Activated CD4-positive, alpha-beta T cell treated with anti-CD3 and anti-CD28 coated beads, Interleukin-2, amount 10 ng/mL, durations not matched to agents 24 days and 14 days (primary cell): Measurements from ENCODE around the gene FUNDC2. TPM values are rescaled to one million over a fixed set of nuclear protein-coding genes. Genes with fewer than 3 reads are reported as not detected.

ENCODE experiments used
- total RNA-seq: library from RNA; stranded (reverse); gene quantifications from 2 replicates; pipeline ENCODE4 v1.2.3, GENCODE V29; 2022

Gene FUNDC2
- total RNA-seq, 1 donor from 2014 or later, result 74.9 TPM

Other genes with a start within 250 kb of the FUNDC2 start
- 22.4 and 25.6 TPM in 2 replicates for gene MPP1, start 221.4 kb upstream of the FUNDC2 start, total RNA-seq
- gene SMIM9, start 192.2 kb upstream of the FUNDC2 start, total RNA-seq, result not detected in 2 replicates
- gene F8A1, start 140.5 kb upstream of the FUNDC2 start, total RNA-seq, result 23.2 and 25.0 TPM in 2 replicates
- gene F8, start 4.1 kb upstream of the FUNDC2 start, total RNA-seq, result 3.0 and 3.7 TPM in 2 replicates
- gene CMC4, start 44.3 kb downstream of the FUNDC2 start, total RNA-seq, result 2.5 and 3.6 TPM in 2 replicates
- gene MTCP1, start 44.3 kb downstream of the FUNDC2 start, total RNA-seq, result 9.8 and 11.4 TPM in 2 replicates
- 28.8 and 28.9 TPM in 2 replicates for gene BRCC3, start 44.7 kb downstream of the FUNDC2 start, total RNA-seq
- 86.4 and 87.5 TPM in 2 replicates for gene VBP1, start 189.6 kb downstream of the FUNDC2 start, total RNA-seq
- gene RAB39B, start 237.6 kb downstream of the FUNDC2 start, total RNA-seq, result 9.5 and 9.9 TPM in 2 replicates